ENCODE results near the gene CASTOR1.

CASTOR1 gene

DNA sequence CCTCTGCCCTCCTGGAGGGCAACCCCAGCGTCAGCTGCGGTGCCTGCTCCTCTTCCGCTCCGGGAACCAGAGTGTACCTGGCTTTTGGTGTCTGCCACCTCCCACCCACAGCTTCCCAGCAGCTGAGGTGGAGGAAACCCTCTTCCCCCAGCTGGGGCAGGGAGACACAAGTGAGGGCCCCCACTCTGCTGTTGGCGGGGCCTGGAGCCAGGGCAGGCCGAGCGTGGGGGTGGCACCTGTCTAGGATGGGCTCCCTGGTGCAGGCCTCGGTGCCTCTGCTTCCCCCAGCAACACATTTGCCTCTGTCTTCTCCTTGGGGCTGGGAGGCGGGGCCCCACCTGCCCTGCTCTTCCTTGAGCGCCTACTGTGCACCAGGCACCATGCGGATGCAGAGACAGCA lies 29.0 kb downstream of the CASTOR1 start:
- TF ChIP-seq, protein P1, sequence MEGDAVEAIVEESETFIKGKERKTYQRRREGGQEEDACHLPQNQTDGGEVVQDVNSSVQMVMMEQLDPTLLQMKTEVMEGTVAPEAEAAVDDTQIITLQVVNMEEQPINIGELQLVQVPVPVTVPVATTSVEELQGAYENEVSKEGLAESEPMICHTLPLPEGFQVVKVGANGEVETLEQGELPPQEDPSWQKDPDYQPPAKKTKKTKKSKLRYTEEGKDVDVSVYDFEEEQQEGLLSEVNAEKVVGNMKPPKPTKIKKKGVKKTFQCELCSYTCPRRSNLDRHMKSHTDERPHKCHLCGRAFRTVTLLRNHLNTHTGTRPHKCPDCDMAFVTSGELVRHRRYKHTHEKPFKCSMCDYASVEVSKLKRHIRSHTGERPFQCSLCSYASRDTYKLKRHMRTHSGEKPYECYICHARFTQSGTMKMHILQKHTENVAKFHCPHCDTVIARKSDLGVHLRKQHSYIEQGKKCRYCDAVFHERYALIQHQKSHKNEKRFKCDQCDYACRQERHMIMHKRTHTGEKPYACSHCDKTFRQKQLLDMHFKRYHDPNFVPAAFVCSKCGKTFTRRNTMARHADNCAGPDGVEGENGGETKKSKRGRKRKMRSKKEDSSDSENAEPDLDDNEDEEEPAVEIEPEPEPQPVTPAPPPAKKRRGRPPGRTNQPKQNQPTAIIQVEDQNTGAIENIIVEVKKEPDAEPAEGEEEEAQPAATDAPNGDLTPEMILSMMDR (IDR thresholded peaks at IDR 0.05; ENCODE audit: insufficient read depth, low read depth, low read length, missing control alignments), result no peak
- H3K4me3 ChIP-seq (ENCODE audit: low read depth, low read length), result no peak overlapping the region
- no peak for DNase-seq (ENCODE audit: low read depth)

DNA sequence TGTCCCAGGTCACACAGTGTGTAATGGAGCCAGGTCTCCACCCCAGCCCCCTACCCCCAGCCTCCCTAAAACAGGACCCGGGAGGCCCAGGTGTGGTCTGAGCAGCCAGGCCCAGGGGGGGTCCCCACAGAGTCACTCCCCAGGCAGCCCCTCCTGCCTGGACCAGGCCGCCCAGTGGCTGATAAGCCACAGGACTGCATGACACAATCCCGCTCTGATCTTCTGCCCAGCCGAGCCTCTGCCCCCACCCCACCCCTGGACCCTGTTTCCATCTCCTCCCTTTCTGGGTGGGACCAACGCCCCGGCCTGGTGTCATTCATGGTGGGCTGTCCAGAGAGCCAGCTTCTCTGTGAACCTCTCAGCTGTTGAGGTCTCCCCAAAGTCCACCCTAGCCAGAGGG lies 35.0 kb downstream of the CASTOR1 start:
- H3K4me3 ChIP-seq (ENCODE audit: low read depth, low read length), result no peak overlapping the region
- DNase-seq (ENCODE audit: low read depth), result no peak
- TF ChIP-seq, protein P1 (IDR thresholded peaks at IDR 0.05; ENCODE audit: insufficient read depth, low read depth, low read length, missing control alignments), result no peak

DNA sequence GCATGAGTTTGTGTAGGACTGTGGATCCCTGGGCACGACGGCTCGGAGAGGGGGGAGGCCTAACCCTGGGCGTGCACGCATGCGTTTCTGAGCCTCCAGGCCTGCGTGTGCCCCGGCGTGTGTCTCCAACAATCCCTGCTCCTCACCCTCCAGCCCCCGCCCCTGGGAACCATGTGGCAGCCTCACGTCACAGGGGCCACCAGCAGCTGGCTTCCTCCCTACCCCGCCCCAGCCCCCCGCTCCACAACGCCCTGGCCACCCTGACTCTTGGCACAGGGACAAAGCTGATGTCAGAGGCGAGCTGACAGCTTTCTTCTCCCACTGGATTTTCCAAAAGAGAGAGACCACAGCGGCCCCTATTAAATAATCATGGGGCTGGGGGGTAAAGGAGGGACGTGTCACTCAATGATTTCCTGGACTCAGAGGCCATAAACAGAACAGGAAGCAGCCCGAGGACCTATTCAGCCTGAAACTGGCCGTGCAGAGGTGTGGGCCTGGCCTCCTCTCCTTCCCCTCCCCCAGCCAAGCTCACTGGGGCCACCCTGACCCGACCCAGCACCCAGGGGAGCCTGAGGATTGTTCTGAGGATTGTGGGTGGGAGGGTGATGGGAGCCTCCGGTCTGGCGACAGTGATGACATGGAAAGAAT lies 36.0 kb downstream of the CASTOR1 start:
- no peak overlapping the region for H3K4me3 ChIP-seq (ENCODE audit: low read depth, low read length)
- TF ChIP-seq, protein P1 (IDR thresholded peaks at IDR 0.05; ENCODE audit: insufficient read depth, low read depth, low read length, missing control alignments), result no peak
- DNase-seq (ENCODE audit: low read depth), result no peak

DNA sequence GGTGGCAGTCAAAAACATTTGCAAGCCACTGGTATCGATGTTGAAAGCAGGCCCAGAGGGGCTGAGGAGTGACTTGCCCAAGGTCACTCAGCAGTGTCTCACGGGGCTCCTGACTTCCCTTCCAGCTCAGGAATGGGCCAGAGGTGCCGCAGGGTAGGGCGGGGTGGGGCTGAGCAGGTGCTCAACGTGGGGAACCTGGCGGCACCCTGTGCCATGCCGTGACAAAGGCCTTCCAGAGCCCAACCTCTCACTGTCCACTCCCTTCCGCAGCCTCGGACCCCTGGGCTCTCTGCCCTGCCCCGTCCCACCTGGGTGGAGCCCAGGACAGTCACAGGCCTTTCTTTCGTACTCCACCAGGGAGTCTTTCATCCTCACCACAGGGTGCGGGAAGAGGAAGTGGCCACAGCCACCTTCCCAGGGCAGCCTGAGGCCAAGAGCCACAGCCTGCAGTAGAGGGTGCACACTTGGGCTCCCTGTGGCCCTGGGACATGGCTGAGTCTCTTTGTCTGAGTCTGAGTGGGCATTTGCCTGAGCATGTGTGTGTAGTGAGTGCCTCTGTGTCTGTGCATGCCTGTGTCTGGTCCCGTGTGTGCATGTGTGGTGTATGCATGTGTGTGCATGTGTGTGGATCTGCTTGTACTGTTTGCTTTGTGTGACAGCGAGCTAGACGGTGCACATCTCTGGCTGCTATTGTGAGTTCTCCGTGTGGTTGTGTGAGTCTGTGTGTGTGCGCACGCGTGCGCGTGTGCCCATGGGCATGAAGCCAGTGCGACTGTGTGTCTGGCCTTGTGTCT lies 36.7 kb downstream of the CASTOR1 start:
- no peak for DNase-seq (ENCODE audit: low read depth)

DNA sequence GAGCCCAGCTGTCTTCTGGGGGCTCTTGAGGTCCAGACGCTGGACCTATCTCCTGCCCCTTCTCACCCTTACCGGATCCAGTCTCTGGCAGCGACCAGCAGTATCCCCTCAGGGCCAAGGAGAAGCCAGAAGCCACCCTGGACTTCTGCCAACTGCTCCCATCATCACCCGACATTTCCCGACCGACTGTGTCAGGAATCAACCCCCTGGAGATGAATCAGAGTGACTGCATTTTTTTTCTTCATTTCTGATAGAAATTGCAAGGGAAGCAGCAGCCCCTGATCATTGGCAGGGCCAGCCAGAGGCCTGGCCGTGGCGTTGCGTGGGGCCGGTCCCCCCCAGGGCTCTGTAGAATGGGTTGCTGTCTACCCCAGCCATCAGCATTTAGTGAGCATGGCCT lies 37.6 kb downstream of the CASTOR1 start:
- no peak overlapping the region for H3K4me3 ChIP-seq (ENCODE audit: low read depth, low read length)
- TF ChIP-seq, protein P1 (IDR thresholded peaks at IDR 0.05; ENCODE audit: insufficient read depth, low read depth, low read length, missing control alignments), result no peak
- no peak for DNase-seq (ENCODE audit: low read depth)

More for the DNA sequence above, 36.7 kb downstream of the CASTOR1 start:
- TF ChIP-seq, protein P1 (IDR thresholded peaks at IDR 0.05; ENCODE audit: insufficient read depth, low read depth, low read length, missing control alignments), result no peak
- no peak overlapping the region for H3K4me3 ChIP-seq (ENCODE audit: low read depth, low read length)

DNA sequence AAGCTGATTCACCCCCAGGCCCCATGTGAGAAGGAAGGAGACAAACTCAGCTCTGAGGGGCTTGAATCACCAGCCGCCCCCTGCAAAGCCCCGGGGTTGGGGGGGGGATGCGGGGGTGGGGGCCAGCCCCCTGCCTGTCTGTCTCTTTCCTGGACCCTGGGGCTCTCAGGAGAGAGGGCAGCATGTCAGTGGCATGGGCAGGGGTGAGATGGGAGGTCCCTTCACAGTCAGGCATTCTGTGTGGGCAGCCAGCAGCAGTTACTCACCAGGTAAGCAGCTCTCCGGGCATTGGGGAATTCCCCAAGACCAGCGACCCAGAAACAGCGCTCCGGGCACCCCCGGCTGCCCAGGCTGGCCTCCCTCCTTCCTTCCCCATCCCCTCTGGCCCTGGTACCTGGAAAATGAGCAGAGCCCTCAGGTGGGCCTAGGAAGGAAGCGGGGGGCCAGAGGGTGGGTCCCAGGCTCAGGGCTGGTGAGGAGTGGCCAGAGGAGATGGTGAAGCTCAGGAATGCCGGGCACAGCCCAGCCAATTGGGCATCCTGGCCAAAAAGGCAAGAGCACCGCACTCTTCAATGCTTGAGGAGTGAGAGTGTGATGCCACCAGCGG lies 38.5 kb downstream of the CASTOR1 start:
- DNase-seq (ENCODE audit: low read depth), result no peak
- H3K4me3 ChIP-seq (ENCODE audit: low read depth, low read length), result no peak overlapping the region
- TF ChIP-seq, protein P1 (IDR thresholded peaks at IDR 0.05; ENCODE audit: insufficient read depth, low read depth, low read length, missing control alignments), result no peak

Measured in GM12865 (cell line).